SHP77 treated with DMSO at 0.1 percent for 48 hours (cell line): ENCODE results near the gene MBIP.
A peak's percentile ranks its signal among the peaks of the same experiment; 100 is the strongest.

Source experiments
- DNase-seq: peaks from one replicate; lab custom pipeline; 2025; lab: John Stamatoyannopoulos, UW

The MBIP gene

GRCh38 chr14:36313206-36313605 lies 7.2 kb downstream of the MBIP start:
- no peak for DNase-seq

- DNase-seq: no peak
Measured at GRCh38 chr14:36306836-36307235, 13.6 kb downstream of the MBIP start.

GRCh38 chr14:36304895-36305294 lies 15.5 kb downstream of the MBIP start:
- DNase-seq: no peak

GRCh38 chr14:36303960-36304359 lies 16.5 kb downstream of the MBIP start:
- no peak for DNase-seq

GRCh38 chr14:36302823-36303222 lies 17.6 kb downstream of the MBIP start:
- no peak for DNase-seq

GRCh38 chr14:36301159-36301558 lies 19.3 kb downstream of the MBIP start:
- no peak for DNase-seq

GRCh38 chr14:36300337-36300736 lies 20.1 kb downstream of the MBIP start:
- no peak for DNase-seq

- no peak for DNase-seq
Measured at GRCh38 chr14:36295642-36296627, 24.5 kb downstream of the MBIP start.

GRCh38 chr14:36294543-36294942 lies 25.9 kb downstream of the MBIP start:
- DNase-seq: no peak

- no peak for DNase-seq
Measured at GRCh38 chr14:36293824-36294223, 26.6 kb downstream of the MBIP start.

- DNase-seq: no peak
Measured at GRCh38 chr14:36289954-36290353, 30.5 kb downstream of the MBIP start.

GRCh38 chr14:36288496-36288895 lies 31.9 kb downstream of the MBIP start:
- DNase-seq: no peak

GRCh38 chr14:36284971-36285595 lies 35.4 kb downstream of the MBIP start:
- DNase-seq: no peak

GRCh38 chr14:36281309-36281708 lies 39.1 kb downstream of the MBIP start:
- DNase-seq: no peak

- DNase-seq: no peak
Measured at GRCh38 chr14:36279306-36280190, 40.9 kb downstream of the MBIP start.

GRCh38 chr14:36275741-36276140 lies 44.7 kb downstream of the MBIP start:
- DNase-seq: no peak

- DNase-seq: no peak
Measured at GRCh38 chr14:36271939-36272907, 48.2 kb downstream of the MBIP start.

GRCh38 chr14:36271222-36271621 lies 49.2 kb downstream of the MBIP start:
- DNase-seq: no peak

GRCh38 chr14:36270191-36270590 lies 50.2 kb downstream of the MBIP start:
- no peak for DNase-seq

- DNase-seq: peak; percentile 93
Measured at GRCh38 chr14:36268121-36268520, 52.3 kb downstream of the MBIP start.

- DNase-seq: no peak
Measured at GRCh38 chr14:36264595-36264994, 55.8 kb downstream of the MBIP start.
